ENCODE results near the gene RAPGEF5. TPM values are rescaled to one million over a fixed set of nuclear protein-coding genes. Genes with fewer than 3 reads are reported as not detected.

RAPGEF5 gene
- total RNA-seq, 1 donor from 2014 or later: 5.8 TPM

DNA sequence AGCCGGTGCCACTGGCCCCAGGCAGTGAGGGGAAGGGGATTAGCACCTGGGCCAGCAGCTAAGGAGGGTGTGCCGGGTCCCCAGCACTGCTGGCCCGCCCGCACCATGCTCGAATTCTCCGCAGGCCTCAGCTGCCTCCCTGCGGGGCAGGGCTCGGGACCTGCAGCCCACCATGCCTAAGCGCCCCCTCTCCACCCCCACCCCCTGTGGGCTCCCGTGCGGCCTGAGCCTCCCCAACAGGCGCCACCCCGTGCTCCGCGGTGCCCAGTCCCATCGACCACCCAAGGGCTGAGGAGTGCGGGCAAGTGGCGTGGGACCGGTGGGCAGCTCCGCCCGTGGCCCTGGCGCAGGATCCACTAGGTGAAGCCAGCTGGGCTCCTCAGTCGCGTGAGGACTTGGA, 266.4 kb downstream of the RAPGEF5 start:
- FAIRE-seq: no peak
- TF ChIP-seq CTCF (IDR thresholded peaks at IDR 0.05; ENCODE audit: insufficient read depth, low read length, severe bottlenecking): no peak
- Histone ChIP-seq H3K36me3 (ENCODE audit: control insufficient read depth, insufficient read depth, low read length) (no peaks in the 10 kb centered on the region), H3K4me3 (ENCODE audit: low read depth, low read length) (no peak overlapping the region), H3K27me3 (ENCODE audit: control insufficient read depth, insufficient read depth, low read length) (peaks cover 2% of the 10 kb centered on the region)
- DNase-seq (ENCODE audit: low read depth): no peak

- DNase-seq (ENCODE audit: low read depth): no peak
- TF ChIP-seq CTCF (IDR thresholded peaks at IDR 0.05; ENCODE audit: insufficient read depth, low read length, severe bottlenecking): no peak
- no peak overlapping the region for H3K4me3 ChIP-seq (ENCODE audit: low read depth, low read length)
- no peak for FAIRE-seq
- H3K27me3 ChIP-seq (ENCODE audit: control insufficient read depth, insufficient read depth, low read length): peaks cover 2% of the 10 kb centered on the region
- H3K36me3 ChIP-seq (ENCODE audit: control insufficient read depth, insufficient read depth, low read length): no peaks in the 10 kb centered on the region
Observed at GRCh38 chr7:22090107-22090506, 266.8 kb downstream of the RAPGEF5 start.

GRCh38 chr7:22088827-22089226, 268.1 kb downstream of the RAPGEF5 start:
- H3K36me3 ChIP-seq (ENCODE audit: control insufficient read depth, insufficient read depth, low read length): no peaks in the 10 kb centered on the region
- H3K27me3 ChIP-seq (ENCODE audit: control insufficient read depth, insufficient read depth, low read length): peaks cover 2% of the 10 kb centered on the region
- FAIRE-seq: no peak
- no peak for TF ChIP-seq CTCF (IDR thresholded peaks at IDR 0.05; ENCODE audit: insufficient read depth, low read length, severe bottlenecking)
- no peak overlapping the region for H3K4me3 ChIP-seq (ENCODE audit: low read depth, low read length)
- DNase-seq (ENCODE audit: low read depth): no peak

GRCh38 chr7:22087861-22088260, 269.1 kb downstream of the RAPGEF5 start:
- Histone ChIP-seq H3K27me3 (ENCODE audit: control insufficient read depth, insufficient read depth, low read length) (peaks cover under 1% of the 10 kb centered on the region), H3K36me3 (ENCODE audit: control insufficient read depth, insufficient read depth, low read length) (no peaks in the 10 kb centered on the region), H3K4me3 (ENCODE audit: low read depth, low read length) (no peak overlapping the region)
- DNase-seq (ENCODE audit: low read depth) (no peak), FAIRE-seq (no peak)
- no peak for TF ChIP-seq CTCF (IDR thresholded peaks at IDR 0.05; ENCODE audit: insufficient read depth, low read length, severe bottlenecking)

DNA sequence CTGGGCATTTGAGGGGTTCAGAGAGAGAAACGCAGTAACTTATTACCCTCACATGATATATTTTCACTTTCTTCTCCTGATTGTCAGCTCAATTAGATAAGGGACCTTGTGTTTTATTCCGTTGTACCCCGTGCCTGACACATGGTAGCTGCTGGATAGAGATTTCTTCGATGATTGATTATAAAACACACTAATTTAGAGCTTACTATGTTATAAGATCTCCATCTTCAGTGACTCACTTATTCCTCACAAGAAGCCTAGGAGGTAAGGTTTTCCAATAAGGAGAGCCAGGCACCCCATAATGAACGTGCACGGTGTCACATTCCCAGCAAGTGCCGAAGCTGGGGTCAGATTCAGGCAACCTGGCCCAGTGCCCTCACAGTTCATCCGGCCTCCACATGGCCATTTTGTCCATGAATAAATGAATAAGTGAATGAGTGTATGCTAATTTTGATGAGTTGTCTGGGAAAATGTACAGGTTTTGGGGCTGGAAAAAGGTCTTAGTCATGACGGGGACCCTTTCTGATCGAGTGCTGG, 273.2 kb downstream of the RAPGEF5 start:
- no peak for FAIRE-seq
- H3K27me3 ChIP-seq (ENCODE audit: control insufficient read depth, insufficient read depth, low read length): peaks cover 6% of the 10 kb centered on the region
- TF ChIP-seq CTCF (IDR thresholded peaks at IDR 0.05; ENCODE audit: insufficient read depth, low read length, severe bottlenecking): no peak
- H3K36me3 ChIP-seq (ENCODE audit: control insufficient read depth, insufficient read depth, low read length): no peaks in the 10 kb centered on the region
- DNase-seq (ENCODE audit: low read depth): peak; percentile 31
- H3K4me3 ChIP-seq (ENCODE audit: low read depth, low read length): peak overlapping the region; percentile 37

Measured in bronchial epithelial cell (primary cell).